HG02885 (cell line): ENCODE data around the gene PBX4.
A peak's percentile ranks its signal among the peaks of the same experiment; 100 is the strongest.

Experiments
- ATAC-seq: cut with Tn5 transposase; IDR thresholded peaks from one replicate; pipeline ENCODE4 v1.9.1; 2021; ENCODE audit warnings: mild to moderate bottlenecking; ENCODE audit not compliant: unreplicated experiment, poor library complexity

The PBX4 gene

GRCh38 chr19:19530889-19531288 lies 87.6 kb downstream of the PBX4 start:
- ATAC-seq = no peak

GRCh38 chr19:19530423-19530804 lies 88.1 kb downstream of the PBX4 start:
- no peak for ATAC-seq

GRCh38 chr19:19529783-19530422 lies 88.6 kb downstream of the PBX4 start:
- ATAC-seq = no peak

GRCh38 chr19:19528721-19529490 lies 89.6 kb downstream of the PBX4 start, which contains the start of gene YJEFN3:
Gene YJEFN3, plus strand, starts transcription at chr19:19528911. Its CDS starts 22 bp downstream, at chr19:19528933.
- ATAC-seq = no peak

GRCh38 chr19:19527674-19528625 lies 90.5 kb downstream of the PBX4 start:
- no peak for ATAC-seq

- ATAC-seq = no peak
Observed at GRCh38 chr19:19527371-19527656, 91.2 kb downstream of the PBX4 start.

- ATAC-seq = no peak
Observed at GRCh38 chr19:19526581-19527370, 91.7 kb downstream of the PBX4 start.

- no peak for ATAC-seq
Observed at GRCh38 chr19:19525611-19526380, 92.7 kb downstream of the PBX4 start.

- peak; percentile 78 for ATAC-seq
Observed at GRCh38 chr19:19524053-19524452, 94.4 kb downstream of the PBX4 start.

GRCh38 chr19:19523177-19523576 lies 95.3 kb downstream of the PBX4 start:
- no peak for ATAC-seq

- ATAC-seq = no peak
Observed at GRCh38 chr19:19520989-19521388, 97.5 kb downstream of the PBX4 start.

- ATAC-seq = no peak
Observed at GRCh38 chr19:19517235-19517619, 101.3 kb downstream of the PBX4 start.

GRCh38 chr19:19515642-19516519 lies 102.6 kb downstream of the PBX4 start, which contains the start of gene NDUFA13:
Gene NDUFA13, plus strand, starts transcription at chr19:19516225. Its CDS starts 14 bp downstream, at chr19:19516239.
- peak; percentile 93 for ATAC-seq

GRCh38 chr19:19514881-19515641 lies 103.4 kb downstream of the PBX4 start, which contains the start of gene TSSK6:
Gene TSSK6, minus strand, starts transcription at chr19:19515548. Its CDS starts 121 bp downstream, at chr19:19515427.
- ATAC-seq = no peak

GRCh38 chr19:19514215-19514657 lies 104.3 kb downstream of the PBX4 start:
- ATAC-seq = no peak

- no peak for ATAC-seq
Observed at GRCh38 chr19:19513682-19514081, 104.8 kb downstream of the PBX4 start.
